SK-N-MC (cell line): ENCODE measurements around the gene ORM2.

Experiments
- EZH2 ChIP-seq: fragments of 200-600 bp; sonication (generic); IDR thresholded peaks from one replicate; pipeline ENCODE4 v1.6.1; 2017; ENCODE audit warnings: antibody characterized with exemption
- POLR2AphosphoS5 ChIP-seq: IDR thresholded peaks from 2 replicates; pipeline ENCODE4 v1.6.1; 2012; ENCODE audit warnings: mild to moderate bottlenecking, low read depth, low read length, borderline replicate concordance

DNA sequence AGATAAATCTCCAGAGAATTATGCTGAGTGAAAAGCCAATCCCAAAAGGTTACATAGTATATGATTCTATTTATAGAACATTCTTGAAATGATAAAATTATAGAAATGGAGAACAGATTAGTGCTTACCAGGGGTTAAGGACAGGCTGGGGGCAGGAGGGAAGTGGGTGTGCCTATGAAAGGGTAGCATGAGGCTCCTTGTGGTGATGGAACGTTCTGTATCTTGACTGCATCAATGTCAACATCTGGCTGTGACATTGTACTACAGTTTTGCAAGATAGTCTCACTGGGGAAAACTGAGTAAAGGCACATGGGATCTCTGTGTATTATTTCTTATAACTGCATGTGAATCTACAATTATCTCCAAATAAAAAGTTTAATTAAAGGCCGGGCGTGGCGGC is 22.3 kb downstream of the ORM2 start:
- TF ChIP-seq POLR2AphosphoS5: no peak
- TF ChIP-seq EZH2: no peak
